CD4-positive, alpha-beta T cell treated with Interleukin-21 for 1 hour (primary cell): ENCODE results near the gene KXD1.

Experiments
- DNase-seq: peaks from one replicate; pipeline ENCODE4 v3.0.0-alpha.2; 2020

KXD1 gene

GRCh38 chr19:18618236-18618635 lies 60.6 kb downstream of the KXD1 start:
- DNase-seq: no peak
